GM13977 (cell line): ENCODE results near the gene KDM1B.

Experiments
- DNase-seq: peaks from one replicate; pipeline ENCODE4 v3.0.0; 2012; ENCODE audit warnings: low spot score
- in situ Hi-C: fragments of 300-500 bp; cut with MboI; formaldehyde crosslinking; loops from one replicate; pipeline ENCODE4 v1.12.0; 2022; ENCODE audit warnings: low sequenced_read_pairs, low pct_unique_long_range_greater_than_20kb, mixed read lengths, inconsistent platforms; ENCODE audit not compliant: unreplicated experiment
- TF ChIP-seq, protein P1 (sequence below): IDR thresholded peaks from 2 replicates; pipeline ENCODE4 v1.5.1; 2012; ENCODE audit warnings: mild to moderate bottlenecking, control low read depth; ENCODE audit not compliant: insufficient read depth; ENCODE audit errors: extremely low read depth, missing control alignments

KDM1B gene

GRCh38 chr6:18240230-18240629 lies 85.0 kb downstream of the KDM1B start:
- no peak for DNase-seq
- TF ChIP-seq, protein P1, sequence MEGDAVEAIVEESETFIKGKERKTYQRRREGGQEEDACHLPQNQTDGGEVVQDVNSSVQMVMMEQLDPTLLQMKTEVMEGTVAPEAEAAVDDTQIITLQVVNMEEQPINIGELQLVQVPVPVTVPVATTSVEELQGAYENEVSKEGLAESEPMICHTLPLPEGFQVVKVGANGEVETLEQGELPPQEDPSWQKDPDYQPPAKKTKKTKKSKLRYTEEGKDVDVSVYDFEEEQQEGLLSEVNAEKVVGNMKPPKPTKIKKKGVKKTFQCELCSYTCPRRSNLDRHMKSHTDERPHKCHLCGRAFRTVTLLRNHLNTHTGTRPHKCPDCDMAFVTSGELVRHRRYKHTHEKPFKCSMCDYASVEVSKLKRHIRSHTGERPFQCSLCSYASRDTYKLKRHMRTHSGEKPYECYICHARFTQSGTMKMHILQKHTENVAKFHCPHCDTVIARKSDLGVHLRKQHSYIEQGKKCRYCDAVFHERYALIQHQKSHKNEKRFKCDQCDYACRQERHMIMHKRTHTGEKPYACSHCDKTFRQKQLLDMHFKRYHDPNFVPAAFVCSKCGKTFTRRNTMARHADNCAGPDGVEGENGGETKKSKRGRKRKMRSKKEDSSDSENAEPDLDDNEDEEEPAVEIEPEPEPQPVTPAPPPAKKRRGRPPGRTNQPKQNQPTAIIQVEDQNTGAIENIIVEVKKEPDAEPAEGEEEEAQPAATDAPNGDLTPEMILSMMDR = no peak
- in situ Hi-C loops = no loop called here

DNA sequence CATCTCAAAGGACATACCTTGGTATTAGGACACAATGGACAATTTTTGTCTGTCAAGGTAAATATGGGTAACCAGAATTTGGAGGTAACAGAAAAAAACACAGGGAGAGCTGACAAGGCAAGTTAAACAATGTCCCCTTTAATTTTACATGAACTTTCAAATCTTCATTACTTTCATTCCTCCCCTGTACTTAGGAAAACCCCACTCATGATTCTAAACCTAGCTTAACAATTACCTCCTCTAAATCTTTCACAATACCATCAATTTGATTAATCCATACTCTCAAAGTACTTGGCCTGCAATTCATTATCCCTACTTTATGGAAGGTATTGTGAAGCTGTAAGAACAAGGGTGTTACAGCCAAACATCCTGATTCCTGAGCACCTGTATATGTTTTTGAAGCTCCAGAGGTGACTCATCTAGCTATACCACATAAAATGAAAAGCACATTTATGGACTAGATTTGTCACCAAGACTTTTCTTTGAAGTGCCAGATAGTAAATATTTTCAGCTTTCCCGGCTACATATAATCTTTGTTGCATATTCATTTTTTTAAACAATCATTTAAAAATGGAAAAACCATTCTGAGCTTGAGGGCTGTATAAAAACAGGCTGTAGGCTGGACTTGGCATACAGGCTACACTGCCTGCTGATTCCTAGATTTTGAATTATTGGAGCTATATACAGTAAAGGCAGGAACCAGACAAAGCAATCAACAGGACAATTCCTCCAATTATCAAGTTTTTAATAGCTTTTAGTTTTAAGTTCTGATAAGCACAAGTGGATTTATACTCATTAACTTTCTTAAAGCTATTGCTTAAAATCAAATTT lies 86.2 kb downstream of the KDM1B start:
- TF ChIP-seq, protein P1 = no peak
- DNase-seq = no peak
- in situ Hi-C loops = no loop called here

- in situ Hi-C loops = no loop called here
- no peak for DNase-seq
- TF ChIP-seq, protein P1 = no peak
These were observed 87.0 kb downstream of the KDM1B start for GRCh38 chr6:18242062-18242851.

- TF ChIP-seq, protein P1 = no peak
- DNase-seq = no peak
- in situ Hi-C loops = no loop called here
These were observed 88.2 kb downstream of the KDM1B start for GRCh38 chr6:18243302-18243893.

GRCh38 chr6:18244251-18244650 lies 89.0 kb downstream of the KDM1B start:
- TF ChIP-seq, protein P1 = no peak
- in situ Hi-C loops = no loop called here
- no peak for DNase-seq

DNA sequence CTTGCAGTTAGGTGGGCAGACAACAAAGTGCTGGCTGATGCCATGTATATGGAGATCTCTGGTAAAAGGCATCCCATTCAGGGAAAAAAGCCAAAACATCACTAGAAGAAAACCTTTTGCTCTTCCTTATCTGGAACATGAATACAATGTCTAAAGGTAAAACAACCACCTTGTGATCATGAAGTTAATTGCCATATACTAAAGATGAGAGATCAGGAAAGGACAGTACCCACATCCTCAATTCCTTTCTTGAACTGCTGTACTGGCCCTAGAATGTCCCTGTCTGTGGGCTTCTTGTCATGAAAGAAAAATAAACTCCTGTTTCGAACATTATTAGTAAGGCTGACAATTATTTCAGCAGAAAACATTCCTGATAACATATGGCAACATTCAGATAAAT lies 89.9 kb downstream of the KDM1B start:
- no peak for DNase-seq
- in situ Hi-C loops = no loop called here
- TF ChIP-seq, protein P1 = no peak
